Neural progenitor cell (in vitro differentiated cells): ENCODE data around the gene HSPA12B. TPM values are rescaled to one million over a fixed set of nuclear protein-coding genes. Genes with fewer than 3 reads are reported as not detected.

Experiments
- DNase-seq: peaks from one replicate; pipeline ENCODE4 v3.0.0-alpha.2; 2016; ENCODE audit warnings: low spot score
- H2AFZ ChIP-seq: fragments of 200-600 bp; sonication (generic); replicated peaks from 2 replicates; pipeline ENCODE4 v1.6.1; 2016; ENCODE audit warnings: antibody characterized with exemption
- H3F3A ChIP-seq: fragments of 200-600 bp; sonication (generic); 2 replicates; pipeline ENCODE4 v1.6.1; 2016; ENCODE audit warnings: antibody characterized with exemption, low read depth
- H3K27ac ChIP-seq: fragments of 200-600 bp; sonication (generic); 2 replicates; pipeline ENCODE4 v1.5.1; 2016; ENCODE audit warnings: mild to moderate bottlenecking
- H3K27me3 ChIP-seq: fragments of 200-600 bp; sonication (generic); 2 replicates; pipeline ENCODE4 v1.6.1; 2016; ENCODE audit warnings: mild to moderate bottlenecking, moderate library complexity
- H3K36me3 ChIP-seq: fragments of 200-600 bp; sonication (generic); 2 replicates; pipeline ENCODE4 v1.5.1; 2016
- H3K4me1 ChIP-seq: fragments of 200-600 bp; sonication (generic); 2 replicates; pipeline ENCODE4 v1.6.1; 2016; ENCODE audit warnings: mixed run types
- H3K4me2 ChIP-seq: fragments of 200-600 bp; sonication (generic); 2 replicates; pipeline ENCODE4 v1.6.1; 2016
- H3K4me3 ChIP-seq: fragments of 200-600 bp; sonication (generic); 2 replicates; pipeline ENCODE4 v1.5.1; 2016
- H3K79me2 ChIP-seq: fragments of 200-600 bp; sonication (generic); 2 replicates; pipeline ENCODE4 v1.6.1; 2016; ENCODE audit warnings: low read depth
- H3K9ac ChIP-seq: fragments of 200-600 bp; sonication (generic); 2 replicates; pipeline ENCODE4 v1.6.1; 2016
- H3K9me3 ChIP-seq: fragments of 200-600 bp; sonication (generic); 2 replicates; pipeline ENCODE4 v1.5.1; 2016; ENCODE audit warnings: low read depth
- H4K20me1 ChIP-seq: fragments of 200-600 bp; sonication (generic); 2 replicates; pipeline ENCODE4 v1.6.1; 2016; ENCODE audit warnings: low read depth
- H3K27ac Mint-ChIP-seq: 3 replicates; pipeline ENCODE4 v1.8.0; 2021; ENCODE audit warnings: mixed read lengths
- H3K27me3 Mint-ChIP-seq: 2 replicates; pipeline ENCODE4 v1.8.0; 2022; ENCODE audit warnings: low read depth, mild to moderate bottlenecking, inconsistent platforms, moderate library complexity, mixed read lengths; ENCODE audit not compliant: insufficient read depth
- H3K36me3 Mint-ChIP-seq: 3 replicates; pipeline ENCODE4 v1.8.0; 2021; ENCODE audit warnings: mixed read lengths
- H3K4me1 Mint-ChIP-seq: 3 replicates; pipeline ENCODE4 v1.8.0; 2021; ENCODE audit warnings: mixed read lengths
- H3K4me3 Mint-ChIP-seq: 3 replicates; pipeline ENCODE4 v1.8.0; 2021; ENCODE audit warnings: mild to moderate bottlenecking, moderate library complexity, mixed read lengths
- H3K9me3 Mint-ChIP-seq: 3 replicates; pipeline ENCODE4 v1.8.0; 2020; ENCODE audit warnings: mixed read lengths
- EZH2 ChIP-seq: fragments of 200-600 bp; sonication (generic); IDR thresholded peaks from 2 replicates; pipeline ENCODE4 v1.6.1; 2017; ENCODE audit warnings: antibody characterized with exemption, mild to moderate bottlenecking, moderate library complexity
- EZH2phosphoT487 ChIP-seq: fragments of 200-600 bp; sonication (generic); IDR thresholded peaks from 2 replicates; pipeline ENCODE4 v1.6.1; 2017; ENCODE audit warnings: antibody characterized with exemption
- total RNA-seq: library from RNA; depleted of rRNA; stranded (reverse); fragments of >200 nt; gene quantifications from 2 replicates; pipeline ENCODE4 v1.2.3, GENCODE V29; 2015; ENCODE audit warnings: low replicate concordance
- TF ChIP-seq, protein P1 (sequence below): fragments of 200-600 bp; sonication (generic); IDR thresholded peaks from 2 replicates; pipeline ENCODE4 v1.5.1; 2017; ENCODE audit warnings: antibody characterized with exemption, mild to moderate bottlenecking

The HSPA12B gene
- total RNA-seq, 1 donor from 2014 or later, result 0.15 TPM

DNA sequence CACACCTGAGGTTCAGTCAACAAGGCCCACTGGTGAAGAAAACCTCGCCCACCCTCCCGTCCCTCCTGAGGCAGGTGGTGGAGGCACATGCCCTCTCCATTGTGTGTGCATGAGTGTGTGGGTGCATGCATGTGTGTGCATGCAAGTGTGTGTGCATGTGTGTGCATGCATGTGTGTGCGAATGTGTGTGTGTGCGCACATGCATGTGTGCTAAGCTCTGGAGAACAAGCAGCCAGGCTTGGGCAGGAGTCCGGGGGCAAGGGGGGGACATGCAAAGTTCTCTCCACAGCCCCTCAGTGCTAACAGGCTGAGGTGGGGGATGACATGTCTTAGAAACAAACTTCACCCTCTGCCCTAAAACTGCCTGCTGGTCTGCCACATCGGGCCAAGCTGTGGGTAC lies 3.1 kb upstream of the HSPA12B start:
- Mint-ChIP-seq H3K27ac (peak overlapping the region; percentile 86), H3K4me3 (no peak overlapping the region), H3K27me3 (peaks cover 27% of the 10 kb centered on the region), H3K9me3 (no peaks in the 10 kb centered on the region), H3K36me3 (no peaks in the 10 kb centered on the region), H3K4me1 (peaks cover 30% of the 10 kb centered on the region)
- Histone ChIP-seq H3K9me3 (no peaks in the 10 kb centered on the region), H3K27ac (no peak overlapping the region), H2AFZ (no peak overlapping the region), H3K4me1 (peaks cover 9% of the 10 kb centered on the region), H3F3A (peaks cover 8% of the 10 kb centered on the region), H3K4me2 (no peak overlapping the region), H3K79me2 (no peaks in the 10 kb centered on the region), H3K4me3 (no peak overlapping the region), H3K9ac (no peak overlapping the region), H3K36me3 (no peaks in the 10 kb centered on the region), H4K20me1 (no peaks in the 10 kb centered on the region), H3K27me3 (peaks cover 61% of the 10 kb centered on the region)
- DNase-seq, result no peak
- TF ChIP-seq EZH2phosphoT487, result no peak
- TF ChIP-seq EZH2, result no peak
- TF ChIP-seq, protein P1, sequence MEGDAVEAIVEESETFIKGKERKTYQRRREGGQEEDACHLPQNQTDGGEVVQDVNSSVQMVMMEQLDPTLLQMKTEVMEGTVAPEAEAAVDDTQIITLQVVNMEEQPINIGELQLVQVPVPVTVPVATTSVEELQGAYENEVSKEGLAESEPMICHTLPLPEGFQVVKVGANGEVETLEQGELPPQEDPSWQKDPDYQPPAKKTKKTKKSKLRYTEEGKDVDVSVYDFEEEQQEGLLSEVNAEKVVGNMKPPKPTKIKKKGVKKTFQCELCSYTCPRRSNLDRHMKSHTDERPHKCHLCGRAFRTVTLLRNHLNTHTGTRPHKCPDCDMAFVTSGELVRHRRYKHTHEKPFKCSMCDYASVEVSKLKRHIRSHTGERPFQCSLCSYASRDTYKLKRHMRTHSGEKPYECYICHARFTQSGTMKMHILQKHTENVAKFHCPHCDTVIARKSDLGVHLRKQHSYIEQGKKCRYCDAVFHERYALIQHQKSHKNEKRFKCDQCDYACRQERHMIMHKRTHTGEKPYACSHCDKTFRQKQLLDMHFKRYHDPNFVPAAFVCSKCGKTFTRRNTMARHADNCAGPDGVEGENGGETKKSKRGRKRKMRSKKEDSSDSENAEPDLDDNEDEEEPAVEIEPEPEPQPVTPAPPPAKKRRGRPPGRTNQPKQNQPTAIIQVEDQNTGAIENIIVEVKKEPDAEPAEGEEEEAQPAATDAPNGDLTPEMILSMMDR, result no peak

DNA sequence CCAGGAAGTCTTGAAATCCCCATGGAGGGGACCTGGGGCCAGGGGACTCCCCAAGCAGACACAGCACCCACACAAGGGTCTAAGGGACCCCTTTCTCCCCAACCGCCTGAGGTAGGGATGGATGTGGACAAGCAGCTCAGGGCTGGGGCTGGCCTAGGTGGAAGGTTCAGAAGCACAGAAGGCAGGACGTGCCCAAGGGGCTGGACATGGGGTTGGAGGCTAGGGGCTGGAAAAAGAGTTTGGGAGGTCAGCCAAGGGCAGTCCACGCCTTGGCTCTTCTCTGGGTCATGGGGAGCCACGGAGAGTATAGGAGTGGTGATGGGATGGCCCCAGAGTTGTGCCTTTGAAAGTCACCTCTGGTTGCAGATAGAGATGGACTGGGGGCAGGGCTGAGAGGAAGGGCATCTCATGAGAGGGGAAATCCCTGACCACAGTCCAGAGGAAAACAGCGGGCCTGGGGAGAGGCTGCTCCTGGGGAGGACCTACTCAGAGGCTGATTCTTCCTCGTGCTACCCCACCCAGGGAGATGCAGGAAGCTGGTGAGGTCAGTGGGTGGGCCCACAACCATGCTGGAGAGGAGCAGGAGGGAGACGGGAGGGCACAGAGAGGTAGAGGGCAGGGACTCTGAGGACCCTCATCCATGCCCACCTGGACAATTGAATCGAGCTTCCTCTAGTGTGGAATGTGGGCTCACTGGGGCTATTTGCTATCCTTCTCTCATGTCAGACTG lies 2.5 kb upstream of the HSPA12B start:
- Histone ChIP-seq H4K20me1 (no peaks in the 10 kb centered on the region), H2AFZ (no peak overlapping the region), H3K4me1 (peaks cover 9% of the 10 kb centered on the region), H3K27me3 (peaks cover 61% of the 10 kb centered on the region), H3K4me2 (no peak overlapping the region), H3K9ac (no peak overlapping the region), H3K9me3 (no peaks in the 10 kb centered on the region), H3K27ac (no peak overlapping the region), H3F3A (peaks cover 8% of the 10 kb centered on the region), H3K79me2 (no peaks in the 10 kb centered on the region), H3K4me3 (no peak overlapping the region), H3K36me3 (no peaks in the 10 kb centered on the region)
- TF ChIP-seq EZH2 (no peak), EZH2phosphoT487 (no peak)
- TF ChIP-seq, protein P1, result no peak
- DNase-seq, result no peak
- Mint-ChIP-seq H3K4me1 (peaks cover 30% of the 10 kb centered on the region), H3K4me3 (no peak overlapping the region), H3K27ac (peak overlapping the region; percentile 86), H3K36me3 (no peaks in the 10 kb centered on the region), H3K27me3 (peaks cover 29% of the 10 kb centered on the region), H3K9me3 (no peaks in the 10 kb centered on the region)

DNA sequence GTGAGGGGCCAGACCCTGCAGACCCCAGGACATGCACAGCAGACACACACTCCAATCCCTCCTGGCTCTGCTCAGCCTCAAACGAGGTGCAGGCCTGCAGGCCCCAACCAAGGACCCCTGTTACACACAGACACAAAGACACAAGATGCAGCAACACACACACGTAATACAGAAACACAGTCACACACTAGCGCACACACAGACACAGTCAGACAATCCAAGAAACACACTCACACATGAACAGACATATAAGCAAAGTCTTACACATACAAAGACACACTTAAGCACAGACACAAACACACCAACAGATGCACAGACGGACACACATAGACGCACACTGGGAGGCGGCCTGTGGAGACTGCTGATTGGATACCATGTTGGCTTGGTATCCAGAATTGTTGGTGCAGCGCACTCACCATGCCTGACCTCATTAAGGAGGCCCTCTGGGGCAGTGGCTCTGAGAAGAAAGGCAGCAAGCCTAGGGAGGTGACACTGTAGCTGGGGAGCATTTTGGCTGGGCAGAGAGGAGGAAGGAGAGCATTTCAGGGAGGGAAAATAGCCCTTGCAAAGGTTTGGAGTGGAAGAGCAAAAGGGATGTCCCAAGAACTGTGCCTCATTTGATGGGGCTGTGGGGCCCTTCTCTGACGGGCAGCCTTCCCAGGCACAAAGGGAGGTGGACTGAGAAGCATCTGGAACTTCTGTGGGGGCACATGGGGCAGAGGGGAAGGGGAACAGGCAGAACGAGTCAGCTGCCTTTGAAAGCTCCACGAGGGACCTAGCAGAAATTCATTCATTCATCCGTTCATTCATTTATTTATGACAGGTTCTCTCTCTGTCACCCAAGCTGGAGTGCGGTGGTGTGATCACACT lies 1.4 kb upstream of the HSPA12B start:
- TF ChIP-seq, protein P1, result no peak
- TF ChIP-seq EZH2phosphoT487 (no peak), EZH2 (no peak)
- H3K9me3 ChIP-seq, result no peaks in the 10 kb centered on the region
- H3K4me3 Mint-ChIP-seq, result peak overlapping the region; percentile 27
- H3K4me2 ChIP-seq, result no peak overlapping the region
- peaks cover 8% of the 10 kb centered on the region for H3F3A ChIP-seq
- H3K4me3 ChIP-seq, result no peak overlapping the region
- peaks cover 29% of the 10 kb centered on the region for H3K27me3 Mint-ChIP-seq
- H4K20me1 ChIP-seq, result no peaks in the 10 kb centered on the region
- no peak overlapping the region for H3K9ac ChIP-seq
- H3K36me3 Mint-ChIP-seq, result no peaks in the 10 kb centered on the region
- H3K79me2 ChIP-seq, result no peaks in the 10 kb centered on the region
- peaks cover 30% of the 10 kb centered on the region for H3K4me1 Mint-ChIP-seq
- no peaks in the 10 kb centered on the region for H3K36me3 ChIP-seq
- DNase-seq, result no peak
- no peak overlapping the region for H2AFZ ChIP-seq
- no peaks in the 10 kb centered on the region for H3K9me3 Mint-ChIP-seq
- H3K4me1 ChIP-seq, result peaks cover 9% of the 10 kb centered on the region
- peaks cover 60% of the 10 kb centered on the region for H3K27me3 ChIP-seq
- H3K27ac Mint-ChIP-seq, result peak overlapping the region; percentile 29
- H3K27ac ChIP-seq, result no peak overlapping the region
